ENCODE data around the gene GJC2. TPM values are rescaled to one million over a fixed set of nuclear protein-coding genes. Genes with fewer than 3 reads are reported as not detected.

Gene GJC2
- total RNA-seq, 1 experiment from 2014 or later = 1.2 TPM

DNA sequence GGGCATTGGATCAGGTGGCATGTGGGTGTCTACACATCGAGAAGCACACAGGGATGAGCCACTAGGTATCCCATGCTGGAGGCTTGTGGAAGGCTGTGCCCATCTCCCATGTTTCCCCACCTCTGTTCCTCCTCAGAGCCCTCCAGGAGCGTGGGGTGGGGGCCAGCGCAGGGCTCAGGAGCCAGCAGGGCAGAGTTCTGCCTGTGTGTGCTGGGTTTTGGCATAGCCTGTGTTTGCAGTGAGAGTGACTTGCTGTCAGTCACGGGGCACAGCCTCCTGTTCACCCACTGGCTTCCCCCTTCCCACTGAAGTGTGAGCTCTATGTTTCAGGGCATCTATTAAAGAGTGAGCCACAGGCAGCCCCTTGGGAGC, 26.3 kb downstream of the GJC2 start:
- Histone ChIP-seq H2AFZ (ENCODE audit: low read length) (no peak overlapping the region), H3K9ac (ENCODE audit: low read length) (no peak overlapping the region), H3K36me3 (ENCODE audit: low read depth, low read length) (no peaks in the 10 kb centered on the region), H4K20me1 (ENCODE audit: low read length) (peaks cover 4% of the 10 kb centered on the region; the same call in 1 of the 2 replicates), H3F3A (ENCODE audit: low read length, unreplicated experiment) (no peaks in the 10 kb centered on the region), H3K4me1 (ENCODE audit: insufficient read depth, low read length) (peaks cover 7% of the 10 kb centered on the region), H3K9me3 (ENCODE audit: low read length) (no peaks in the 10 kb centered on the region), H3K27ac (ENCODE audit: low read length) (no peak overlapping the region), H3K4me3 (ENCODE audit: low read length) (no peak overlapping the region), H3K9me2 (replicated peaks; ENCODE audit: low read length) (no peaks in the 10 kb centered on the region), H3K27me3 (ENCODE audit: low read length) (no peaks in the 10 kb centered on the region), H3K79me2 (ENCODE audit: low read length) (0 out of 2 replicates have a peak, but pooled peaks cover 8% of the 10 kb centered on the region), H3K4me2 (ENCODE audit: low read length) (no peak overlapping the region)
- ChIA-PET POLR2A (ENCODE audit: unreplicated experiment) (no interaction called here), CTCF (no interaction called here)
- BruUV-seq (replicated peaks) = no TSS peak
- ATAC-seq = no peak
- intact Hi-C loops (cut with micrococcal nuclease) = no loop called here
- TF ChIP-seq EZH2phosphoT487 (IDR thresholded peaks at IDR 0.05; ENCODE audit: borderline replicate concordance, low read length) (no peak), EZH2 (IDR thresholded peaks at IDR 0.05; ENCODE audit: low read length, unreplicated experiment) (no peak)
- TF ChIP-seq, protein P1, sequence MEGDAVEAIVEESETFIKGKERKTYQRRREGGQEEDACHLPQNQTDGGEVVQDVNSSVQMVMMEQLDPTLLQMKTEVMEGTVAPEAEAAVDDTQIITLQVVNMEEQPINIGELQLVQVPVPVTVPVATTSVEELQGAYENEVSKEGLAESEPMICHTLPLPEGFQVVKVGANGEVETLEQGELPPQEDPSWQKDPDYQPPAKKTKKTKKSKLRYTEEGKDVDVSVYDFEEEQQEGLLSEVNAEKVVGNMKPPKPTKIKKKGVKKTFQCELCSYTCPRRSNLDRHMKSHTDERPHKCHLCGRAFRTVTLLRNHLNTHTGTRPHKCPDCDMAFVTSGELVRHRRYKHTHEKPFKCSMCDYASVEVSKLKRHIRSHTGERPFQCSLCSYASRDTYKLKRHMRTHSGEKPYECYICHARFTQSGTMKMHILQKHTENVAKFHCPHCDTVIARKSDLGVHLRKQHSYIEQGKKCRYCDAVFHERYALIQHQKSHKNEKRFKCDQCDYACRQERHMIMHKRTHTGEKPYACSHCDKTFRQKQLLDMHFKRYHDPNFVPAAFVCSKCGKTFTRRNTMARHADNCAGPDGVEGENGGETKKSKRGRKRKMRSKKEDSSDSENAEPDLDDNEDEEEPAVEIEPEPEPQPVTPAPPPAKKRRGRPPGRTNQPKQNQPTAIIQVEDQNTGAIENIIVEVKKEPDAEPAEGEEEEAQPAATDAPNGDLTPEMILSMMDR (conservative IDR thresholded peaks at IDR 0.05; ENCODE audit: low read depth, low read length) = no peak
- no peak for DNase-seq

DNA sequence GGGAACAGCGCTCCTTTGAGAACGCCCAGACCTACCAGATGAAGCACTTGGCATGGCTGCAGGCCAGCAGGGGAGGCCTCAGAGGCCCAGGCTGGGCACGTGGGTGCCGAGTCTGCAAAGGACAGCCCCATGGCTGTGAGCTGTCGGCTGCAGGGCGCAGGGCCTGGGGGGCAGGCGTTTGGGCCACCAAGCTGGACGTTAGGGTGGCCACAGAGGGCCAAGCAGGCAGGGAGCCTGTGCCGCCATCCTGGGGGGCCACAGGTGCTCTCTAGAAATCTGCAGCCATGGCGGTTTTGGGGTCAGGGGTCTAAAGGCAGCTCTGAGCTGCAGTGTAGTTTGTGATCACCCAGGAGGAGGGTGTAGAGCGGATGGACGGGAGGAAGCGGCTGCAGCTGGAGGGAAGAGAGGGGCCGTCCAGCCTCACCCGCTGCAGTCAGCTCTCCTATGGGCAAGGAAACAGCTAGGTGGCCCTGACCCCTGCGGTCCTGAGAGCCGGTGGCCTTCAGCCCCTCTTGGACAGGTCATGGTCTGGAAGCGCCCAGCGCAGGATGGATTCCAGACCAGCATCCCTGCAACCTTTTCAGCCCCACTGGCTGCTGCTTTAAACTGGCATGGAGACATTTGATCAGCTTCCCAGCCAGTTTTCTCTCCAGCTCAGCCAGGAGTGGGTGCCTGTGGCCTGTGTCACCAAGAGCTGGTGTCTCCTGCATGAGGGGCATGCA, 26.9 kb downstream of the GJC2 start:
- no peaks in the 10 kb centered on the region for H3K27me3 ChIP-seq (ENCODE audit: low read length)
- no peaks in the 10 kb centered on the region for H3K36me3 ChIP-seq (ENCODE audit: low read depth, low read length)
- H3K79me2 ChIP-seq (ENCODE audit: low read length) = 0 out of 2 replicates have a peak, but pooled peaks cover 8% of the 10 kb centered on the region
- DNase-seq (no peak), ATAC-seq (no peak)
- TF ChIP-seq, protein P1 (conservative IDR thresholded peaks at IDR 0.05; ENCODE audit: low read depth, low read length) = no peak
- TF ChIP-seq EZH2phosphoT487 (IDR thresholded peaks at IDR 0.05; ENCODE audit: borderline replicate concordance, low read length) (no peak), EZH2 (IDR thresholded peaks at IDR 0.05; ENCODE audit: low read length, unreplicated experiment) (no peak)
- H3K4me2 ChIP-seq (ENCODE audit: low read length) = no peak overlapping the region
- no peaks in the 10 kb centered on the region for H3F3A ChIP-seq (ENCODE audit: low read length, unreplicated experiment)
- CTCF ChIA-PET = interaction anchor here (0.6 kb wide), 1 partner anchor 11 kb away, joined by 3 read pairs; the partner anchor contains the start of gene IBA57
- H2AFZ ChIP-seq (ENCODE audit: low read length) = no peak overlapping the region
- H3K9ac ChIP-seq (ENCODE audit: low read length) = no peak overlapping the region
- peaks cover 7% of the 10 kb centered on the region for H3K4me1 ChIP-seq (ENCODE audit: insufficient read depth, low read length)
- H3K9me3 ChIP-seq (ENCODE audit: low read length) = no peaks in the 10 kb centered on the region
- no peak overlapping the region for H3K27ac ChIP-seq (ENCODE audit: low read length)
- H4K20me1 ChIP-seq (ENCODE audit: low read length) = peaks cover 4% of the 10 kb centered on the region; the same call in 1 of the 2 replicates
- no peak overlapping the region for H3K4me3 ChIP-seq (ENCODE audit: low read length)
- POLR2A ChIA-PET (ENCODE audit: unreplicated experiment) = no interaction called here
- no TSS peak for BruUV-seq (replicated peaks)
- H3K9me2 ChIP-seq (replicated peaks; ENCODE audit: low read length) = no peaks in the 10 kb centered on the region
- intact Hi-C loops (cut with micrococcal nuclease) = no loop called here

DNA sequence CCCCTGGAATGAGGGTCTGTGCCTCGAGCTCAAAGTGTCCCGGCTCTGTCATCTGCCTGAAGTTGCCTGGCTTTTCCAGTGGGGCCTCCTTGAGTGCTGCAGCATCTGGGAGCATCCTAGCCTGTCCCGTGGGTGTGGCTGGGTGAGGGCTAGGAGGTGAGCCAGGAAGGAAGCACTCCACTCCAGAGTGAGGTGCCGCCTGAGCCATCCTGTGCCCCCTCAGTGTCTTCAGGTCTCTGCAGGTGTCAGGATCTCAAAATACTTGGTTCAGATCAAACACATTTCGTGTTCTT, 27.4 kb downstream of the GJC2 start:
- CTCF ChIA-PET = interaction anchor here (0.6 kb wide), 1 partner anchor 12 kb away, joined by 3 read pairs; the partner anchor contains the start of gene IBA57
- no peak overlapping the region for H3K9ac ChIP-seq (ENCODE audit: low read length)
- POLR2A ChIA-PET (ENCODE audit: unreplicated experiment) = no interaction called here
- TF ChIP-seq, protein P1 (conservative IDR thresholded peaks at IDR 0.05; ENCODE audit: low read depth, low read length) = no peak
- TF ChIP-seq EZH2phosphoT487 (IDR thresholded peaks at IDR 0.05; ENCODE audit: borderline replicate concordance, low read length) (no peak), EZH2 (IDR thresholded peaks at IDR 0.05; ENCODE audit: low read length, unreplicated experiment) (no peak)
- H3K36me3 ChIP-seq (ENCODE audit: low read depth, low read length) = no peaks in the 10 kb centered on the region
- H3F3A ChIP-seq (ENCODE audit: low read length, unreplicated experiment) = no peaks in the 10 kb centered on the region
- H4K20me1 ChIP-seq (ENCODE audit: low read length) = peaks cover 4% of the 10 kb centered on the region; the same call in 1 of the 2 replicates
- no peaks in the 10 kb centered on the region for H3K27me3 ChIP-seq (ENCODE audit: low read length)
- H3K9me2 ChIP-seq (replicated peaks; ENCODE audit: low read length) = no peaks in the 10 kb centered on the region
- peaks cover 7% of the 10 kb centered on the region for H3K4me1 ChIP-seq (ENCODE audit: insufficient read depth, low read length)
- no peak overlapping the region for H3K4me3 ChIP-seq (ENCODE audit: low read length)
- no peak overlapping the region for H3K27ac ChIP-seq (ENCODE audit: low read length)
- ATAC-seq (no peak), DNase-seq (no peak)
- 0 out of 2 replicates have a peak, but pooled peaks cover 7% of the 10 kb centered on the region for H3K79me2 ChIP-seq (ENCODE audit: low read length)
- no TSS peak for BruUV-seq (replicated peaks)
- no peaks in the 10 kb centered on the region for H3K9me3 ChIP-seq (ENCODE audit: low read length)
- H2AFZ ChIP-seq (ENCODE audit: low read length) = no peak overlapping the region
- intact Hi-C loops (cut with micrococcal nuclease) = no loop called here
- no peak overlapping the region for H3K4me2 ChIP-seq (ENCODE audit: low read length)
